Dermis blood vessel endothelial cell (primary cell): ENCODE measurements around the gene DOLK. TPM values are rescaled to one million over a fixed set of nuclear protein-coding genes. Genes with fewer than 3 reads are reported as not detected.

Experiments used
- DNase-seq: peaks from one replicate; pipeline ENCODE4 v3.0.0; 2010
- total RNA-seq: library from RNA; depleted of rRNA; stranded (reverse); fragments of >200 nt; gene quantifications from 2 replicates; pipeline ENCODE4 v1.2.3, GENCODE V29; 2014

Gene DOLK
- total RNA-seq, 1 donor from 2014 or later, result 45.6 TPM

- no peak for DNase-seq
Measured at GRCh38 chr9:128903871-128904620, 43.4 kb downstream of the DOLK start.

- DNase-seq, result no peak
Measured at GRCh38 chr9:128903079-128903461, 44.3 kb downstream of the DOLK start.

- no peak for DNase-seq
Measured at GRCh38 chr9:128902351-128903078, 44.9 kb downstream of the DOLK start.

- no peak for DNase-seq
Measured at GRCh38 chr9:128901822-128902221, 45.6 kb downstream of the DOLK start.

- DNase-seq, result no peak
Measured at GRCh38 chr9:128901379-128901778, 46.0 kb downstream of the DOLK start.

GRCh38 chr9:128899566-128900322 is 47.7 kb downstream of the DOLK start:
- no peak for DNase-seq

GRCh38 chr9:128898845-128899565 is 48.4 kb downstream of the DOLK start:
- no peak for DNase-seq

GRCh38 chr9:128898382-128898781 is 49.0 kb downstream of the DOLK start:
- no peak for DNase-seq

- DNase-seq, result no peak
Measured at GRCh38 chr9:128895556-128895955, 51.8 kb downstream of the DOLK start.

Other genes with a start within 250 kb of the DOLK start
- gene PKN3, start 245.1 kb downstream of the DOLK start, total RNA-seq, result 12.9 and 26.9 TPM in 2 replicates
- 41.0 and 104 TPM in 2 replicates for gene ZDHHC12, start 223.5 kb downstream of the DOLK start, total RNA-seq
- 14.1 and 31.0 TPM in 2 replicates for gene ZER1, start 175.7 kb downstream of the DOLK start, total RNA-seq
- 15.3 and 25.5 TPM in 2 replicates for gene TBC1D13, start 160.3 kb downstream of the DOLK start, total RNA-seq
- gene ENDOG, start 129.1 kb downstream of the DOLK start, total RNA-seq, result 21.4 and 37.3 TPM in 2 replicates
- gene SPOUT1, start 117.8 kb downstream of the DOLK start, total RNA-seq, result 31.1 and 55.7 TPM in 2 replicates
- gene KYAT1, start 65.7 kb downstream of the DOLK start, total RNA-seq, result 5.3 and 9.7 TPM in 2 replicates
- 102 and 154 TPM in 2 replicates for gene LRRC8A, start 65.5 kb downstream of the DOLK start, total RNA-seq
- 0.85 TPM in 1 of 2 replicates, not detected in the other for gene PHYHD1, start 26.6 kb downstream of the DOLK start, total RNA-seq
- 45.6 and 94.3 TPM in 2 replicates for gene NUP188, start 96 bp upstream of the DOLK start, total RNA-seq
- 60.2 and 70.1 TPM in 2 replicates for gene SH3GLB2, start 80.7 kb upstream of the DOLK start, total RNA-seq
- gene MIGA2, start 89.0 kb upstream of the DOLK start, total RNA-seq, result 34.4 and 39.5 TPM in 2 replicates
- 10.7 and 15.5 TPM in 2 replicates for gene DOLPP1, start 133.5 kb upstream of the DOLK start, total RNA-seq
- 34.0 and 61.8 TPM in 2 replicates for gene CRAT, start 163.2 kb upstream of the DOLK start, total RNA-seq
- gene PTPA, start 163.8 kb upstream of the DOLK start, total RNA-seq, result 80.0 and 145 TPM in 2 replicates
- 13.0 and 19.4 TPM in 2 replicates for gene IER5L, start 230.7 kb upstream of the DOLK start, total RNA-seq